Measurements from ENCODE around the gene DIS3L2. TPM values are rescaled to one million over a fixed set of nuclear protein-coding genes. Genes with fewer than 3 reads are reported as not detected.

The DIS3L2 gene
- total and polyA plus RNA-seq, 2 of the 8 experiments (the other 6 are each of a cell fraction or from before 2014, with no cell fraction given) = 11.5 to 21.6 TPM

GRCh38 chr2:232183279-232183678 is 221.8 kb downstream of the DIS3L2 start:
- Histone ChIP-seq H3K4me3 (ENCODE audit: extremely low read depth in 1 of 4, insufficient read depth in 2 of 4, low read depth in 3 of 4, low read length in 4 of 4) (no peak overlapping the region), H3K4me2 (ENCODE audit: insufficient read depth in 1 of 2, low read depth in 2 of 2, low read length in 2 of 2) (no peak overlapping the region), H3K23ac (ENCODE audit: insufficient read length) (no peak overlapping the region), H2BK15ac (ENCODE audit: low read length) (no peak overlapping the region), H3K27me3 (replicated peaks in 1 of 4; ENCODE audit: control insufficient read depth in 3 of 4, extremely low read depth in 1 of 4, insufficient read depth in 3 of 4, low read length in 3 of 4) (no peaks in the 10 kb centered on the region), H2BK5ac (ENCODE audit: low read depth, low read length) (no peak overlapping the region), H2BK120ac (replicated peaks; ENCODE audit: low read depth, low read length) (no peak overlapping the region), H3K79me1 (ENCODE audit: low read depth, low read length) (no peaks in the 10 kb centered on the region), H3K9me3 (ENCODE audit: insufficient read depth in 2 of 2, low read depth in 1 of 2, low read length in 1 of 2) (no peaks in the 10 kb centered on the region), H3K14ac (ENCODE audit: insufficient read length) (no peak overlapping the region), H3K4me1 (replicated peaks in 1 of 4; ENCODE audit: control insufficient read depth in 3 of 4, insufficient read depth in 4 of 4, low read length in 3 of 4) (peaks cover 0 to 5% (median 0%) of the 10 kb centered on the region in 4 experiments; a peak in 1 of 7 replicates), H3K4ac (replicated peaks; ENCODE audit: insufficient read length, low read depth, low read length) (no peak overlapping the region), H2BK20ac (ENCODE audit: low read length) (no peak overlapping the region), H3K79me2 (ENCODE audit: control insufficient read depth in 1 of 2, insufficient read depth in 2 of 2, low read length in 2 of 2) (no peaks in the 10 kb centered on the region), H4K91ac (replicated peaks; ENCODE audit: insufficient read length, low read length) (no peak overlapping the region), H2AK5ac (ENCODE audit: low read depth, low read length) (no peak overlapping the region), H3K9ac (replicated peaks in 1 of 4; ENCODE audit: extremely low read depth in 1 of 4, low read depth in 3 of 4, low read length in 3 of 4) (no peak overlapping the region), H3K23me2 (ENCODE audit: low read depth, low read length) (no peaks in the 10 kb centered on the region), H2AFZ (ENCODE audit: low read length) (no peak overlapping the region), H3K27ac (ENCODE audit: low read depth, low read length) (no peak overlapping the region), H4K8ac (ENCODE audit: extremely low read depth, insufficient read depth, low read length) (no peak overlapping the region), H3K18ac (ENCODE audit: extremely low read depth, low read length) (no peak overlapping the region), H4K5ac (ENCODE audit: insufficient read length, low read depth, low read length) (no peak overlapping the region), H3K36me3 (ENCODE audit: control insufficient read depth in 2 of 4, insufficient read depth in 4 of 4, low read length in 3 of 4) (no peaks in the 10 kb centered on the region), H4K20me1 (replicated peaks in 1 of 2; ENCODE audit: control insufficient read depth in 1 of 2, insufficient read depth in 2 of 2, low read length in 2 of 2) (no peaks in the 10 kb centered on the region), H3K56ac (replicated peaks; ENCODE audit: insufficient read length, low read depth, low read length) (no peak overlapping the region), H2BK12ac (ENCODE audit: low read depth, low read length) (no peak overlapping the region)
- DNase-seq (ENCODE audit: low read depth in 1 of 2, low spot score in 2 of 2) (no peak), FAIRE-seq (no peak)
- 95% methylated on average over 2 of the region's 2 CpGs; no CpG with 5 or more reads in 1 of the 2 experiments for WGBS, 2 experiments (ENCODE audit: extremely low coverage in 1 of 2, insufficient coverage in 1 of 2, insufficient read length in 1 of 2, insufficient replicate concordance in 2 of 2, low coverage in 1 of 2, low lambda C conversion rate in 2 of 2, missing lambda C conversion rate in 1 of 2)
- CTCF ChIA-PET (ENCODE audit: partially characterized antibody) = interaction anchor here (0.7 to 2.0 kb wide), 7 partner anchors 9 to 281 kb away, joined by 3 to 5 read pairs (median 3); no protein-coding TSS in a partner anchor
- POLR2A ChIA-PET (ENCODE audit: partially characterized antibody) = no interaction called here
- peak; percentile 39; the same call in 1 of the 2 replicates for TF ChIP-seq MAFK (IDR thresholded peaks at IDR 0.05; ENCODE audit: low read depth, low read length)
- no peak for TF ChIP-seq GTF2F1 (IDR thresholded peaks at IDR 0.05; ENCODE audit: borderline replicate concordance, low read depth, low read length)

Measured in H1 (cell line).